Transverse colon (tissue), 4 donors: Measurements from ENCODE around the gene CPEB1. TPM values are rescaled to one million over a fixed set of nuclear protein-coding genes. Genes with fewer than 3 reads are reported as not detected.

Source experiments
- DNase-seq: peaks from one replicate; pipeline ENCODE4 v3.0.0-alpha.2; 2019
- H3K27ac ChIP-seq, 4 donors: fragments of 200-600 bp; sonication (generic); 2 replicates each; pipeline ENCODE4 v1.5.1; 2016 to 2018; ENCODE audit warnings: inconsistent platforms in 4 of 4
- H3K27me3 ChIP-seq: fragments of 200-600 bp; sonication (generic); 2 replicates; pipeline ENCODE4 v1.5.1; 2017; ENCODE audit warnings: inconsistent platforms
- H3K36me3 ChIP-seq, 4 donors: fragments of 200-600 bp; sonication (generic); 2 replicates each; pipeline ENCODE4 v1.5.1; 2017 to 2019; ENCODE audit warnings: inconsistent platforms in 4 of 4
- H3K4me1 ChIP-seq, 4 donors: fragments of 200-600 bp; sonication (generic); 2 replicates each; pipeline ENCODE4 v1.5.1; 2017 to 2020; ENCODE audit warnings: inconsistent platforms in 4 of 4
- H3K4me3 ChIP-seq, 4 donors: fragments of 200-600 bp; sonication (generic); 1 replicate in 1 of 4; 2 replicates in 3 of 4; pipeline versions ENCODE4 v1.5.1 to v1.6.1; 2017 to 2019; ENCODE audit warnings: inconsistent platforms in 4 of 4
- H3K9me3 ChIP-seq, 2 donors: fragments of 200-600 bp; sonication (generic); 2 replicates each; pipeline ENCODE4 v1.5.1; 2017 to 2019; ENCODE audit warnings: inconsistent platforms in 2 of 2
- CTCF ChIP-seq, 5 experiments: fragments of 200-600 bp in 3 of 5; fragments of 450-650 bp in 2 of 5; sonication (generic) in 3 of 5; IDR thresholded peaks; 1 replicate in 2 of 5; 2 replicates in 3 of 5; pipeline ENCODE4 v1.5.1; 2016 to 2017; ENCODE audit warnings: antibody characterized with exemption in 5 of 5, inconsistent platforms in 3 of 5, mild to moderate bottlenecking in 2 of 5, moderate library complexity in 1 of 5
- EP300 ChIP-seq: sonication (generic); formaldehyde crosslinking; IDR thresholded peaks from one replicate; pipeline ENCODE4 v1.6.1; 2017; ENCODE audit warnings: antibody characterized with exemption, low read depth
- POLR2A ChIP-seq: fragments of 450-650 bp; IDR thresholded peaks from one replicate; pipeline ENCODE4 v1.6.1; 2016; ENCODE audit warnings: antibody characterized with exemption, mild to moderate bottlenecking, moderate library complexity
- POLR2AphosphoS5 ChIP-seq, 3 donors: sonication (generic); formaldehyde crosslinking; IDR thresholded peaks; one replicate each; pipeline ENCODE4 v1.6.1; 2016; ENCODE audit warnings: antibody characterized with exemption in 3 of 3
- WGBS, 2 donors: methylation state at CpG; one replicate each; pipeline ENCODE4 v1.1.5; 2018; ENCODE audit warnings: low coverage in 1 of 2; 5-methylcytosine and 5-hydroxymethylcytosine counted together
- in situ Hi-C, 4 donors: fragments of 200-750 bp; cut with MboI; loops; one replicate each; pipeline versions ENCODE4 v1.15.0 to v1.15.1; 2017; ENCODE audit warnings: low sequenced_read_pairs in 3 of 4, low pct_ligation_motif_present in 1 of 4, low pct_unique_long_range_greater_than_20kb in 1 of 4
- intact Hi-C: fragments of 100-400 bp; cut with DNase I; formaldehyde crosslinking; loops from one replicate; pipeline ENCODE4 v1.15.1; 2023; ENCODE audit warnings: low total_unique reads
- total RNA-seq, 4 donors: library from RNA; depleted of rRNA; stranded (reverse); fragments of >200 nt; gene quantifications; one replicate each; pipeline ENCODE4 v1.1.0, GENCODE V29; 2016

CPEB1 gene
- total RNA-seq, 4 donors from 2014 or later: 3.7 to 5.6 (median 3.8) TPM; not detected in 1

- Histone ChIP-seq H3K27ac (no peak overlapping the region), H3K9me3 (no peaks in the 10 kb centered on the region), H3K36me3 (no peaks in the 10 kb centered on the region), H3K4me3 (no peak overlapping the region), H3K27me3 (peaks cover 29% of the 10 kb centered on the region), H3K4me1 (peaks cover 0 to 10% (median 9%) of the 10 kb centered on the region in 4 donors)
- no peak for TF ChIP-seq POLR2A
- TF ChIP-seq CTCF (IDR thresholded peaks at IDR 0.05): no peak
- no peak for TF ChIP-seq EP300
- TF ChIP-seq POLR2AphosphoS5 (IDR thresholded peaks at IDR 0.05): no peak
- no peak for DNase-seq
- intact Hi-C loops: no loop called here
- in situ Hi-C loops: no loop called here
- WGBS, 2 donors: 94% methylated on average over 10 of the region's 10 CpGs; no CpG with 5 or more reads in 1 of the 2 donors
These were observed 34.2 kb upstream of the CPEB1 start for GRCh38 chr15:82681371-82681770.

- Histone ChIP-seq H3K9me3 (no peaks in the 10 kb centered on the region), H3K27me3 (peaks cover 29% of the 10 kb centered on the region), H3K36me3 (no peaks in the 10 kb centered on the region), H3K27ac (no peak overlapping the region), H3K4me3 (peak overlapping the region; percentile 14 to 57 (median 38)), H3K4me1 (peaks cover 0 to 10% (median 9%) of the 10 kb centered on the region in 4 donors)
- 9% methylated on average over 60 of the region's 76 CpGs; no CpG with 5 or more reads in 1 of the 2 donors for WGBS, 2 donors
- in situ Hi-C loops: no loop called here
- intact Hi-C loops: no loop called here
- peak; percentile 72 for DNase-seq
- peak; percentile 31 for TF ChIP-seq POLR2A
- TF ChIP-seq POLR2AphosphoS5 (IDR thresholded peaks at IDR 0.05): peak in 2 of 3 donors; percentile 31 to 35
- peak in 1 of 5 experiments; percentile 9 for TF ChIP-seq CTCF (IDR thresholded peaks at IDR 0.05)
- TF ChIP-seq EP300: no peak
These were observed 33.3 kb upstream of the CPEB1 start for GRCh38 chr15:82680200-82681102.

- Histone ChIP-seq H3K27me3 (peaks cover 29% of the 10 kb centered on the region), H3K4me1 (peaks cover 0 to 10% (median 9%) of the 10 kb centered on the region in 4 donors), H3K36me3 (no peaks in the 10 kb centered on the region), H3K27ac (no peak overlapping the region), H3K4me3 (peak overlapping the region in 3 of 4 donors; percentile 33 to 57 (median 42)), H3K9me3 (no peaks in the 10 kb centered on the region)
- TF ChIP-seq EP300 (no peak), POLR2A (no peak), POLR2AphosphoS5 (IDR thresholded peaks at IDR 0.05) (no peak), CTCF (IDR thresholded peaks at IDR 0.05) (no peak)
- DNase-seq: no peak
- 34% methylated on average over 18 of the region's 19 CpGs; no CpG with 5 or more reads in 1 of the 2 donors for WGBS, 2 donors
- intact Hi-C loops (no loop called here), in situ Hi-C loops (no loop called here)
These were observed 32.5 kb upstream of the CPEB1 start for GRCh38 chr15:82679626-82680199.

- Histone ChIP-seq H3K4me1 (peaks cover 0 to 10% (median 9%) of the 10 kb centered on the region in 4 donors), H3K4me3 (no peak overlapping the region), H3K9me3 (no peaks in the 10 kb centered on the region), H3K27me3 (peaks cover 29% of the 10 kb centered on the region), H3K36me3 (no peaks in the 10 kb centered on the region), H3K27ac (no peak overlapping the region)
- TF ChIP-seq POLR2AphosphoS5 (IDR thresholded peaks at IDR 0.05) (no peak), CTCF (IDR thresholded peaks at IDR 0.05) (no peak), EP300 (no peak)
- intact Hi-C loops: no loop called here
- DNase-seq: no peak
- in situ Hi-C loops: no loop called here
- 72 to 85% methylated on average over 2 to 7 of the region's 7 CpGs for WGBS, 2 donors
These were observed 30.7 kb upstream of the CPEB1 start for GRCh38 chr15:82677720-82678323.
